GM18519 (cell line): ENCODE data around the gene TFAP2E.

Source experiments
- ATAC-seq: cut with Tn5 transposase; IDR thresholded peaks from one replicate; pipeline ENCODE4 v1.9.1; 2021; ENCODE audit warnings: mild to moderate bottlenecking, moderate library complexity; ENCODE audit not compliant: unreplicated experiment, low FRiP score

TFAP2E gene

DNA sequence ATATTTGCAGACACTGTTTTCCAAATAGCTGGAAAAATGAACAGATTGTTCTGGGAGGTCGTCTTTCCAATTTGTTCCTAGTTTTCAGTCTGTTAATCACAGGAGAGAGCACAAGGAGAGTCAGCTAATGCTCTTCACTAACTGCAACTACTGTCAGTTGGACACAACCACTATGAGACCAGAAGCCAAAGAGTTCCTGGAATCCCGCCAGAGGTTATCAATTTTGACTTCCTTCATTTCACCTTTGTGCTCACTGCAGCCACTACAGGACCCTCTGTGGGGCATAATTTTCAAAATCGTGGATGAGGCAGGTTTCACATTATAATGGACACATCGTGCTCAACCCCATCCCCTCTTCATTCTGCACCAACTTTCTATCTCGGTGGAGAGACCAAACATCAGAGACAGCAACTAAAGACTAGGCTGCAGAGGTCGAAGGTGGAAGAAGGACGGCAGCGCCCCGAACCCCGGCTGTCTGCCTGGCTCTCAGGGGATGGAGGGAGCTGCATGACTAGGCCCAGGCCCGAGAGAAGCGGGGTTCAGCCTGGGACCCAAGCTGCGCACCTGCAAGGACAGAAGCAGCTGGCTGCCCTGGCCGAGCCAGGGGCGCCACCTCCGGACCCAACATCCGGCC lies 16.5 kb upstream of the TFAP2E start:
- no peak for ATAC-seq

DNA sequence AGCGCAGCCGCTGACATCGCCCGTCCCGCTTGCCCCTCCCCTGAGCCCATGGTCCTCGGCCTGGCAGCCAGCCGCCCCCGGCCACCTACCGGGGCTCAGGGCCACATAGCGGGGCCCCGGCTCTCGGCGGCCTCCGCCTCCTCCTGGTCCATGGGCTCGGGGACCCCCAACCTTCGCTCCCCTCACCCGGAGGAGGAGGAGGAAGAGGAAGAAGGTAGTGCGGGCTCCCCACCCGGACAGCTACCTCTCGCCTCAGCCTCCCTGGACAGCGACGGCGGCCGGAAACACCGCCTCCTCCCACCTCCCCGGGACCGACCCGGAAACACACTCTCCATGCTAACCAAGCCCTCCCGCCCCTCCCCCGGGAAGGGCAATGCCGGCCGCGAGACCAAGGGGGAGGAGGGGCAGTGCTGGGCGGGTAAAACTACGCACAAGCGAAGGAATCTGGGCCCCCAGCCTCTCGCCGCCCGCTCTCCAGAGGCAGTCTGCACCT lies 15.9 kb upstream of the TFAP2E start, which contains the start of gene KIAA0319L:
Gene KIAA0319L, minus strand, starts transcription at position 286 of the 493 bp plus-strand sequence. CDS start 2,912 bp downstream, outside the sequence.
- ATAC-seq = peak; percentile 37

DNA sequence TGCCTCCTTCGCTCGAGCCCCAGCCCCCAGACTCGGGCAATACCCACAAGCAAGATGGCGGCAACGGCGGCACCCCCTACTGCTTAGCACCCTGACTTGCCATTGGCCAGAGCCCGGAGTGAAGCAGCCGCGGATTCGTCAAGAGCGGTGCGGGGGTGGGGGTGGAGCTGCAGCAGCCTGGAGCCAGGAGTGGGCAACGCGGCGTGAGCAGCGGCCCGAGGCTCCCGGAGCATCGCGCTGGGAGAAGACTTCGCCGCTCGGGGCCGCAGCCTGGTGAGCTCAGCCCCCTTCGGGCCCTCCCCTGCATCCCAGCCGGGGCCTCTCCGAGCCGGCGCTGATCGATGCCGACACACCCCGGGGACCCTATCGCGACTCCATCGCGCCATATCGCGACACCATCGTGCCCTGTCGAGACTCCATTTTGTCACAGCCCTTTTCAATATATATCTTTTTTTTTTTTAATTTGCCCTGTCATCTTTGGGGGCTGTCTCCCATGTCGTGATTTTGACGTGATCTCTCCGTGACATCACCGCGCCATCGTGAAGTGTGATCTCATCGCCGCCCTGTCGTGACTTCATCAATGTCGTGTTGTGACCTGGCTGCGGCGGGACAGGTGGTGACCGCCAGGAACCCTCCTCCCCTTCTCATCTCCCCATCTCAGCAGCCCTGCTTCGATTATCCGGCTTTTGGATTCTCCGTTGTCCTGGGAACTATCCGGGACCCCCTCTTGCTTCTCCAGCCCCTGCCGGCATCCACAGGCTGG lies 15.3 kb upstream of the TFAP2E start, which contains the start of gene NCDN:
Gene NCDN, plus strand, starts transcription at position 189 of the 763 bp plus-strand sequence. Its CDS starts 392 bp downstream, at position 581.
- ATAC-seq = peak; percentile 68

DNA sequence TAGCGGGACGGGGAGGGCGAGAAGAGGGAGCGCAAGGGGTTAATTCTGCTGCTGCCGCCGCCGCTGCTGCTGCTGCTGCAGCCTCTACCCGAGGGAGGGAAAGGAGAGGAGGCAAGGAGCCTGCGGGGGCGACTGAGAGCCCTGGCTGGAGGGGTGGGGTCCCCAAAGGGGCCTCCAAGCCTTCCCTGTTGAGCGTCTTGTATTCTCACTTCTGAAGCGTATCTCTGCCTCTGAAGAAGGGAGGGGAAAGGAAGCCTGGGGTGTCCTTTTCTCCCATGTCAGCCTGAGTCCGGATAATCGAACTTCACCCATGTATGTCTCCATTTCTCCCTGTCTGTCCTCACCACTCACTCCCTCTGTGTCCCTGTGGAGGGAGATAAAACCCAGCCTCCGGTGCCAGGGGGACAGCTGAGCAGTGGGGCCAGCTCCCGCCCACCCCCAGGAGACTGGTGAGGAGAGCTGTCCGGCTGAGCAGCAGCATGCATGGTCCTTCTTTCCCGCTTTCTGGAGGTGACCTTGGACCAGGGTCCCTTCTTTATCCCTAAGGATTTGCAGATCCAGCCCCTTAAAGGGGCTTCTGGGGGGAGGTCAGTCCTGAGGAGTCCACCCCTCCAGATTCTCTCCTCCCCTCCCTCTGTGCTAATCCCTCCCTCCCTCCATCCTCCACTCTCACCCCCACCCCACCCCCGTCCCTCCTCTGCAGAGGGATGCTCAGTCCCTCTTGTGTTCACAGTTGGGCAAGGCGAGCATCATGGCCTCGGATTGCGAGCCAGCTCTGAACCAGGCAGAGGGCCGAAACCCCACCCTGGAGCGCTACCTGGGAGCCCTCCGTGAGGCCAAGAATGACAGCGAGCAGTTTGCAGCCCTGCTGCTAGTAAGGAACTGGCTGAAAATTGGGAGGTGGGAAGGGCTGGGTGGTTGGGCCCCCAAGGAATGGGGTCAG lies 14.5 kb upstream of the TFAP2E start:
- no peak for ATAC-seq

DNA sequence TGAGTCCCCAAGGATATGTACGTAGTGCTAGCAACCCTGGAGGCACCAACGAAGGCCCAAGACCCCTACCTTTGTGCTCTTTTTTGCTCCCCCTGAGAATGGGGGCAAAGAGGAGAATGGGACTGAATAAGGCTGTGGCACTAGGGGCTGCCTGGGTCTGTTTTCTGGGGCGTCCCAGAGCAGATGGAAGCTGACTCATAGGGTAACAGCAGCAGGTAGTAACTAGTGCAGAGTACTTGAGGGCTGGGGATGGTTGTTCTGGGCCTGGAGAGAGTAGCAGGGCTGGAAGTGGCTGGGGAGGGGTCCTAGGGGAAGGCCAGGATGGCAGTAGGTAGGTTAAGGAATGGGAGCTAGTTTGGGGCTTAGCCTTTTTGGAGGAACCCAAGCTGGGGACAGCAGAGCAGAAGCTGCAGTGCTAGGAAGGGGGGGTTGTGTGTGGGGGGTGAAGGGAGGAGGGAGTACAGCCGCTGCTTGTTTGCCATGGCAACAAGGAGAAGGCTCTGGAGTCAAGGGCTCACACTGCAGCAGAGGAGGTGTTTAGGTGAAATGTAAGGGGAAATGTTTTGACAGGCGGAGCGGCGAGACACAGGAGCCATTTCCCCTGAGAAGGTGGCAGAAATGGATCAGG lies 13.7 kb upstream of the TFAP2E start:
- no peak for ATAC-seq

DNA sequence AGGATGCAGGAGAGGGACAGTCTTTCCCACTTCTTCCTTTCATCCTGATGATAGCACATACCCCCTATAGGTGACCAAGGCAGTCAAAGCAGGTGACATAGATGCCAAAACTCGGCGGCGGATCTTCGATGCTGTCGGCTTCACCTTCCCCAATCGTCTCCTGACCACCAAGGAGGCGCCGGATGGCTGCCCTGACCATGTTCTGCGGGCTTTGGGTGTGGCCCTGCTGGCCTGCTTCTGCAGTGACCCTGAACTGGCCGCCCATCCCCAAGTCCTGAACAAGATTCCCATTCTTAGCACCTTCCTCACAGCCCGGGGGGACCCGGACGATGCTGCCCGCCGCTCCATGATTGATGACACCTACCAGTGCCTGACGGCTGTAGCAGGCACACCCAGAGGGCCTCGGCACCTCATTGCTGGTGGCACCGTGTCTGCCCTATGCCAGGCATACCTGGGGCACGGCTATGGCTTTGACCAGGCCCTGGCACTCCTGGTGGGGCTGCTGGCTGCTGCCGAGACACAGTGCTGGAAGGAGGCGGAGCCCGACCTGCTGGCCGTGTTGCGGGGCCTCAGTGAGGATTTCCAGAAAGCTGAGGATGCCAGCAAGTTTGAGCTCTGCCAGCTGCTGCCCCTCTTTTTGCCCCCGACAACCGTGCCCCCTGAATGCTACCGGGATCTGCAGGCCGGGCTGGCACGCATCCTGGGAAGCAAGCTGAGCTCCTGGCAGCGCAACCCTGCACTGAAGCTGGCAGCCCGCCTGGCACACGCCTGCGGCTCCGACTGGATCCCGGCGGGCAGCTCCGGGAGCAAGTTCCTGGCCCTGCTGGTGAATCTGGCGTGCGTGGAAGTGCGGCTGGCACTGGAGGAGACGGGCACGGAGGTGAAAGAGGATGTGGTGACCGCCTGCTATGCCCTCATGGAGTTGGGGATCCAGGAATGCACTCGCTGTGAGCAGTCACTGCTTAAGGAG lies 12.6 kb upstream of the TFAP2E start:
- no peak for ATAC-seq

DNA sequence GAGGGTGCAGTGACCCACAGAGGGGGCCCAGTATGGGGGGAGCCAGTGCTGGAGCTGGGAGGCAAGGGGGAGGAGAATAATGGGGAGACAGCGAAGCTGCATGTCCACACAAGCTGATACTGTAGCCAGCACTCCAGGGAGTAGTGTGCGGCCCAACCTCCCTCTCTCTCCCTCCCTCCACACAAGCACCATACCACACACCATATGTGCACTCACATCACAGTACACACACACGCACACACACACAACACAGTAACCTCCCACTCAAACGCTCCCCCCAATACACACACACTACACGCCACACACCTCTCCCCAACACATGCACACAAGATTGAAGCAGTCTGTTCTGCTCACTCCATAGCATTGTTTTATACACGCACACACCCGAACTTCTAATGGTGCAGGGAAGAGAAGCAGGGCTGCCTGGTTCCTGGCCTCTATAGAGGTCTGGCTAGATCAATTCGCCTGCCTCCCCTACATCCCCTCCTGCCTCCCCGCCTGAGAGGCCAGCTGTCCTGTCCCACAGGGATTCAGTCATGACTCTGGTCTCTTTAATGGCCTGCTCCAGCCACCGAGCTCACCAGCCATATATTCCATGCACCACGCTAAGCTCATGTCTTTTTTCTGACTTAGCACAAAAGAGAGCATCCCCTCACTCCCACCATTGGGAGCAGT lies 11.7 kb upstream of the TFAP2E start:
- ATAC-seq = no peak

DNA sequence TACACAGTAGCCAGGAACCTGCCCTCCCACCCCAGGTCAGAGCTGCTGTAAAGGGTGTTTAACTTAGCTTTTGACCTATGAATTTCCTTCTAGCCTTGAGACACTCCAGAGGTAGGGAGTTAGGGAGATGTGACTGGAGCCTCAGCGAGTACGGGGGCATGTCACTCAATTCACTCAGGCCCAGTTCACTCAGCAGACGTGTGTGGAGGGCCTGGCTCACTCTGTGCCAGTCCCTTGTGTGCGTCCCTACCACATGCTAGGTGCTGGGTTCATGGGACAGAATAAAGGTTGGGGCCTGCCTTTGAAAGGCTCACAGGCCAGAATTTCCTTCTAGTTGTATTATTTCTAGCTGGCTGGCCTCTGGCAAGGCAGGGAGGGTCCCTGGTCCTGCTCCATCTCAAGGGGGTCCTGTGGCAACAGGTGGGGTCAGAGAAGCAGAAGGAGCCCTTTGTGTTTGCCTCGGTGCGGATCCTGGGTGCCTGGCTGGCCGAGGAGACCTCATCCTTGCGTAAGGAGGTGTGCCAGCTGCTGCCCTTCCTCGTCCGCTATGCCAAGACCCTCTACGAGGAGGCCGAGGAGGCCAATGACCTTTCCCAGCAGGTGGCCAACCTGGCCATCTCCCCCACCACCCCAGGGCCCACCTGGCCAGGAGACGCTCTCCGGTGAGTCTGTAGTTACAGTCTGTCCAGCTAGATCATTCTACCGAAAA lies 11.0 kb upstream of the TFAP2E start:
- ATAC-seq = no peak

DNA sequence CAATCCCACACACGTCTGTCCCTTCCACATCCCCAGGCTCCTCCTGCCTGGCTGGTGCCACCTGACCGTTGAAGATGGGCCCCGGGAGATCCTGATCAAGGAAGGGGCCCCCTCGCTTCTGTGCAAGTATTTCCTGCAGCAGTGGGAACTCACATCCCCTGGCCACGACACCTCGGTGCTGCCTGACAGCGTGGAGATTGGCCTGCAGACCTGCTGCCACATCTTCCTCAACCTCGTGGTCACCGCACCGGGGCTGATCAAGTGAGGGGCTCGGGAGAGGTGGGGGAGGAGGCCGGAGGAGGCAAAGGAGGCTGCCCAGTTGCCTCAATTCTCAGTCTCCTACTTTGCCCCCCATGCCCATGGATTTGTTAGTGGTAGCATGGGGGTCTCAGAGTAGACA lies 9.9 kb upstream of the TFAP2E start:
- no peak for ATAC-seq

DNA sequence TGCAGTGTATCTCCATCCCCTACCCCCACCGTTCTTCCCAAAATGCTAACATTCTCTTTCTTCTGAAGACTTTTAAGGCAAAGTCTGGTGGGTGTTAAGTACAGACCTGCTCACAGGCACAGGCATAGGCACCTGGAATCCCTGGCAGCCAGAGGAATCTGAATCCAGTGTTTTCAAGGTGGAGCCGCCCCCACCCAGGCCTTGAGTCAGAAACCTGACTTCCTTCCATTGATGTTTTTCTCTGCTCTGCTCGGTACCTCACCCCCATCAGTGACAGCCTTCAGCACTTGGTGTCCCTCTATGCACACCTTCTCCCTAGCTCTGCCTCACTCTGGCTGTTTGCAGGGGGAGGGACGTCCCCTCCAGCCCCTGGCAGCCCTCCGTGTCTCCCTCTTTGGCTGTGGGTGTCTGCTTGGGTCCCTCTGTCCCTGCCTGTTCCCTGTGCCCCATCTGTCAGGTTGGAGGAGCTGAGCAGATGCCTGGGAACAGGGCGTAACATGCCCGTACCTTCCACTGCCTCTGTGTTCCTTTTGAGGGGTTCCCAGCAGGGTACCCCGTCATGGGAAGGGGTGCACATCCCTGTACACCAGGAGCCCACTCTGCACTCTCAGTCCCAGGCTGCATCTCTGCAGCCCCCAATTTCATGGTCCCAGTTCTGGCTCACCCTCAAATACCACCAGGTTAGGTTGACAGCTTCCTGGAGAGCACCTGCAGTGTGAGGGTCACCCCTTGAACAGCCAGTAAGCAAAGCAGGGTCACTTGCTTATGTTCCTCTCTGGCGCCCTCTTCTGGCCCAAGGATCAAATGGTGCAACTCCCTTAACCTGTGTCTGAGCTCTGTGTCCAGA lies 8.9 kb upstream of the TFAP2E start:
- no peak for ATAC-seq

DNA sequence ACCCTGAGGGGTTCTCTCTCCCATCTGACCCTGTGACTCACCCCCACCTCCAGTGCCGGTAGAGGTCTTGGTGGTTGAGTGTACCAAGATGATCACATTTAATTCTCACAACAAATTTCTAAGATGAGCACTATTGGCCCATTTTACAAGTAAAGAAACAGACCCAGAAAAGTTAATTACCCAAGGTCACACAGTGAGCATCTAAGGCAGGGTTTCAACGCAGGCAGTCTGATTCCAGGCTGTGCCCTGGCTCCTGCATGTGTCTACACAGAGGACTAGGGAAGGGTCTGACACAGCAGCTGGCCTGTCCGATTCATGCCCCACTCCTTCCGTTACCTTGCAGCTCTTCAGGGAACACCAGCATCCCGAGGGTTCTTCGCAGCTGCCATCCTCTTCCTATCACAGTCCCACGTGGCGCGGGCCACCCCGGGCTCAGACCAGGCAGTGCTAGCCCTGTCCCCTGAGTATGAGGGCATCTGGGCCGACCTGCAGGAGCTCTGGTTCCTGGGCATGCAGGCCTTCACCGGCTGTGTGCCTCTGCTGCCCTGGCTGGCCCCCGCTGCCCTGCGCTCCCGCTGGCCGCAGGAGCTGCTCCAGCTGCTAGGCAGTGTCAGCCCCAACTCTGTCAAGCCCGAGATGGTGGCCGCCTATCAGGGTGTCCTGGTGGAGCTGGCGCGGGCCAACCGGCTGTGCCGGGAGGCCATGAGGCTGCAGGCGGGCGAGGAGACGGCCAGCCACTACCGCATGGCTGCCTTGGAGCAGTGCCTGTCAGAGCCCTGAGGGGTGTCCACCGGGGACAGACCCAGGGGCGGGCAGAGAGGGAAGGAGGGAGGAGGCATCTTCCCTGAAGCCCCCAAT lies 8.0 kb upstream of the TFAP2E start:
- ATAC-seq = no peak

DNA sequence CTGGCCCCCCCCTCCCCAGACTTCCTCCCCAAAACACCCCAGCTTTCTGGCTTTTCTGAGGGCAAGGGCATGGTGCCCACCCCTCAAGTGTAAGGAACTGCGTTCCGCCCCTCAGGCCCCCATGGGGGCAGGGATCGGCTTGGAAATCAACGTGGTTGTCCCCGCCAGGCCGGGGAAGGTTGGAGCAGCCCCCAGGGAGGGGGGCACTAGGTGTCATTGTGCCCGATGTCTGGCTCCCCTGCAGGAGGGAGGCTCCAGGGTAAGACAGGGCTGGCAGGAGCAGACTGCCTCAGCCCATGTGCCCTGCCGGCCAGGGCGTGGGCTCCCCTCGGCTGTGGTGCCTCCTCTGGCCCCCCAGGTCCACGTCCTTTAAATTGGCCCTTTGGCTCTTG lies 7.4 kb upstream of the TFAP2E start:
- ATAC-seq = no peak

DNA sequence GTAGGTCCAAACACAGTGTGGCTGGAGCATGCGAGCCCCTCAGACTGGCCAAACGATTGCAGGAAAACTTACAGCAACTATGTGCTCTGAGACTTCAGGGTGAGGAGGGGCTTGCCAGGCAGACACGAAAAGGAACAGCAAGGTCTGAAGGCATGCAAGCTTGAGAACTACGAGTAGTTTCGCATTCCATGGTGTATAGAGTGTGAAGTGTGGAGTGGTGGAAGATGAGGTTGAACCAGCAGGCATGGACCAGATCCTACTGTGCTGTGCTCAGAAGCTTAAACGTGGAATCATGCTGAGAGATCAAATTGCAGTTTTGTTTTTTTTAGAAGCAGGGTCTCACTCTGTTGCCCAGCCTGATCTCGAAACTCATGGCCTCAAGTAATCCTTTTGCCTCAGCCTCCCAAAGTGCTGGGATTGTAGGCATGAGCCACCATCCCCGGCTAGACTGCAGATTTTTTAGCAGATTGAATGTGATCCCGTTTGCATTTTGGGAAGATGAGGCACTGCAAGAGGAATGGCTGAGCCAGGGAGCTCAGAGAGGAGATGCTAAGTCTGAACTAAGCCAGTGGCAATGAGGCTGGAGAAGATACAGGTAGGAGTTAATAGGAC lies 5.1 kb upstream of the TFAP2E start:
- ATAC-seq = no peak

DNA sequence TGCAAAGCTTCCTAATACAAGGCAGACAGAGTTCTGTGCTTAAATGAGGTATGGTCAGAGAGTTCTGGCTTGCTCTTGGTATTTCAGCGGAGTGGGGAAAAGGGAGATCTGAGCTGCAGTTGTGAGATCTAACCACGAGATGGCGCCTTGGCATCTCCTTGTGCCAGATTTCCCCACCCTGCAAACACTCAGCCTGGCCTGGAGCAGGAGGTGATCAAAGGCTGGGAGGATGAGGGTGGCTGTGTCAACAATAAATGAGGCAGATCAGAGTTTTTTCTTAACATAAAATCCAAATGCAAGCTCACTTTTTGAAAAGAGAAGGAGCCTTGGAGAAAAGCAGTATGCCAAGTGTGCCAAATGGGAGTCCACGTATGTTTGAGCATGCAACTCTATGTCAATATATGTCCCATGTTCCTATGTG lies 4.1 kb upstream of the TFAP2E start:
- no peak for ATAC-seq

DNA sequence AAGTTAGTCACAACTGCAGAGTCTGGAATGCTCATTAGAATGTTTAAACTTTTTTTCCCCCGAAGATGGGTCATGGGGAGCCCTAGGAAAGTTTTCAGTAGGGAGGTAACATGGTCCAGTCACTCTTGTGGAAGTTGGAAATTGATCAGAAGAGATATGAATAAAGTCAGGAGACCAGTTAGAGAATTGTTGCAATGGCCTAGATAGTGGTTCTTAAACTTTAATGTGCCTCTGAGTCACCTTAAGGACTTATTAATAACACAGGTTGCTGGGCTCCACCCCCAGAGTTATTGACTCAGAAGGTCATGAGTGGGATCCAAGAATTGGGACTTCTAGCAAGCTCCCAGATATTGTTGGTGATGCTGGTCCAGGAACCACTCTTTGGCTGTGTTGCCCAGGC lies 3.2 kb upstream of the TFAP2E start:
- no peak for ATAC-seq
